HG02763 (cell line): ENCODE results near the gene NKX3-2.
"Not testable (repeated sequence)": the region's sequence is repeated elsewhere in the genome, so short reads cannot be mapped to it uniquely, and the experiment has no call there.

Experiments
- ATAC-seq: cut with Tn5 transposase; IDR thresholded peaks from one replicate; pipeline ENCODE4 v1.9.1; 2021; ENCODE audit warnings: mild to moderate bottlenecking, moderate library complexity; ENCODE audit not compliant: unreplicated experiment

Gene NKX3-2

GRCh38 chr4:13543839-13544605 is at the start of gene NKX3-2:
Gene NKX3-2, minus strand, starts transcription at chr4:13544508. Its CDS starts 94 bp downstream, at chr4:13544414.
- ATAC-seq, result no peak

GRCh38 chr4:13592220-13592619 is 47.9 kb upstream of the NKX3-2 start:
- no peak for ATAC-seq

- no peak for ATAC-seq
Observed at GRCh38 chr4:13590766-13591165, 46.5 kb upstream of the NKX3-2 start.

DNA sequence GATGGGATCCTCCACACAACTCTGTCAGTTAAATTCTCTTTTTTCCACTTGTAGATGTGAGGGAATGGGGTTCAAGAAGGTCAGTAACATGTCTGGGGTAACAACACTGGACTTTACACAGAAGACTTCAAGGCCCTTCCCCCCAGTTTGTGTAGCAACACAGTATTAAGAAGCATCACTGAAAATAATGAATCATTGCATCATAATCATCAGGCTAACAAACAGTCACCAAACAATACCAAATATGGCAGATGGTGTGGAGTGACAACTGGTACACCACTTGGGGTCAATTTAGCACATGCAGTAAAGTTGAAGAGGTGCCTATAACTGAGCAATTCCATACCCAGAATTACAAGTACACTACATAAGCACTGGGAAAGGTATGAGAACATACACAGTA is 44.6 kb upstream of the NKX3-2 start:
- no peak for ATAC-seq

- no peak for ATAC-seq
Observed at GRCh38 chr4:13584481-13584880, 40.2 kb upstream of the NKX3-2 start.

DNA sequence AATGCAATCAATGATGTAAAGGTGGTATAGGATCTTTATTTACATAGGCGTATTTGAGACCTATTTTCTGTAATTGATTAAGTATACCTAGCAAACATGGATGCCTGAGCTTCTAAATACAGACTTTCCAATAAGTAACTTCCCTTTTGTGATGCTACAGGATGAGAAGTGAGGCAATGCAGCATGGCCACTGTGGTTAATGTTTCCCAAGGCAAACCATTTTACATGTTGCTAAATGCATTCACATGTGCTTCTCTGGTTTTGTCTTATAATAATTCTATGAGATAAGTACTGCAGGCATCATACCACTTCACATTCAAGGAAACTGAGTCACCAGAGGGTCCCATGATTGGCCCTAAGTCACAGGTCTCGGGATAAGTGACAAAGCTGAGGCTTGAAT is 35.7 kb upstream of the NKX3-2 start:
- ATAC-seq, result no peak

- no peak for ATAC-seq
Observed at GRCh38 chr4:13577660-13578059, 33.4 kb upstream of the NKX3-2 start.

DNA sequence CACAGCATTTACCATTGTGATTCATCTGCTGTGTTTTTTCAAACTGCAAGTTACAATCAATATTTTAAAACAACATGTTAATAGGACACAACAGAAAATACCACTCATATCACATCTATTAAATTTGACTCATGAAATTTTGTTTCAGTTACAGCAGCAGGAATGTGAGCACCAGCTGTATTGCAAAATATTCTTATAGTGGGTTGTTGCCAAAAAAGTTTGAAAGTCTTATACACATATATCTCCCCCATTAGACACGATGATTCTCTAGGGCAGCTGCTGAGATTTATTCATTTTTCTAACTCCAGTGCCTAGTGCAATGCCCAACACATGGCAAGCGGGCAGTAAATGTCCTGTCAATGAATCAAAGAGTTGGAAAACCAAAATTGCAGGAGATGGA is 26.6 kb upstream of the NKX3-2 start:
- ATAC-seq, result no peak

- no peak for ATAC-seq
Observed at GRCh38 chr4:13567125-13567524, 22.8 kb upstream of the NKX3-2 start.

GRCh38 chr4:13562876-13563275 is 18.6 kb upstream of the NKX3-2 start:
- ATAC-seq, result no peak

DNA sequence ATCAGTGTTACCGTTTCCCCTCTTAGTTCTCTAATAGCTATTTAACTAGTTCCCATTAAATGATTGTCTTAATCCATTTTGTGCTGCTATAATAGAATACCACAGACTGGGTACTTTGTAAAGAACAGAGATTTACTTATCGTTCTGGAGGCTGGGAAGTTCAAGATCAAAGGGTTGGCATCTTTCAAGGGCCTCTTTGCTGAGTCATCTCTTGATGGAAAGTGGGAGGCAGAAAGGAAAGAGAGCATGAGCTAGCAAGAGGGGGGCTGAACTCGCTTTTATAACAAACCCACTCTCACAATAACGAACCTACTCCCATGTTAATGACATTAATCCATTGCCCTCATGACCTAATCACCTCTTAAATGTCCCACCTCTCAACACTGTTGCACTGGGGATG is 17.4 kb upstream of the NKX3-2 start:
- no peak for ATAC-seq

DNA sequence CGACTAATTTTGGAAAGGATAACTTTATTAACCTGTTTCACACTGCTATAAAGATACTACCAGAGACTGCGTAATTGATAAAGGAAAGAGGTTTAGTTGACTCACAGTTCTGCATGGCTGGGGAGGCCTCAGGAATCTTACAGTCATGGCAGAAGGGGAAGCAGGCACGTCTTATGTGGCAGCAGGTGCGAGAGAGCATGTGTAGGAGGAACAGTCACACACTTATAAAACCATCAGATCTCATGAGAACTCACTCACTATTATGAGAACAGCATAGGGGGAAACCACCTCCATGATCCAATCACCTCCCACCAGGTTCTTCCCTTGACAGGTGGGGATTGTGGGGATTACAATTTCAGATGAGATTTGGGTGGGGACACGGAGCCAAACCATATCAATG is 15.8 kb upstream of the NKX3-2 start:
- ATAC-seq, result not testable (repeated sequence)

DNA sequence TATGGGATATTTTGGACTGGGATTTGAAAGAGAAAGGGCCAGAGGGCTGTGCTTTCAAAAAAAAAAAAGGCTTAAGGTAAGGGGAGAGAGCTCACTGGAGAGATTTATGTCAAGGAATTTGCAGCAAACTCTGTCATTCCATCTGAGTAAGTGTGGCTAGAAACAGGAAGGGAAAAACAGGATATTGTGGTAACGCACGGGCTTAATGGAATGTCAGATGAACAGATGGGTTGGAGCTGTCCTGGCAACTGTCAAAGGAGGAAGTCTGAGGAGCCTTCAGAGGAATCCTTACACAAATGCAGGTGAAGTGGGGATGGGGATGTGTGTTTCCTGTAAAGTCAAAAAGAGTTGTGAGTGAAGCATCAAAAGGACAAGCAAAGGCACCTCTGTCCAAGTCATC is 15.1 kb upstream of the NKX3-2 start:
- ATAC-seq, result no peak

- no peak for ATAC-seq
Observed at GRCh38 chr4:13558881-13559280, 14.6 kb upstream of the NKX3-2 start.

- no peak for ATAC-seq
Observed at GRCh38 chr4:13555325-13555724, 11.0 kb upstream of the NKX3-2 start.

DNA sequence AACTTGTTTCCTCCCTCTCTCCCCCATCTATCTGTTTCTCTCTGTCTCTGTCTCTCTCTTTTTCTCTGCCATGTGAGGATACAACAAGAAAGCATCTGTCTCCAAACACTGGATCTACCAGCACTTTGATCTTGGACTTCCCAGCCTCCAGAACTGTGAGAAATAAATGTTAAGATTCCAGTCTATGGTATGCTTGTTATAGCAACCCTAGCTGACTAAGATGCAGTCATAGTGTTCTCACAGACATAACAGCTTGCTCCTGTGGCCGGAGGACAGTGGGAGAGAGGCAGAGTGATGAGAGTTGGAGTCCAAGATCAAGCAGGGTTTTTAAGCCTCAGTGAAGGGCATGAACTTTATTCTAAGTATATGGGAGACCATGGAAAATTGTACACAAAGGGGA is 8.8 kb upstream of the NKX3-2 start:
- ATAC-seq, result no peak

- ATAC-seq, result peak; percentile 70
Observed at GRCh38 chr4:13548984-13549546, 4.8 kb upstream of the NKX3-2 start.

DNA sequence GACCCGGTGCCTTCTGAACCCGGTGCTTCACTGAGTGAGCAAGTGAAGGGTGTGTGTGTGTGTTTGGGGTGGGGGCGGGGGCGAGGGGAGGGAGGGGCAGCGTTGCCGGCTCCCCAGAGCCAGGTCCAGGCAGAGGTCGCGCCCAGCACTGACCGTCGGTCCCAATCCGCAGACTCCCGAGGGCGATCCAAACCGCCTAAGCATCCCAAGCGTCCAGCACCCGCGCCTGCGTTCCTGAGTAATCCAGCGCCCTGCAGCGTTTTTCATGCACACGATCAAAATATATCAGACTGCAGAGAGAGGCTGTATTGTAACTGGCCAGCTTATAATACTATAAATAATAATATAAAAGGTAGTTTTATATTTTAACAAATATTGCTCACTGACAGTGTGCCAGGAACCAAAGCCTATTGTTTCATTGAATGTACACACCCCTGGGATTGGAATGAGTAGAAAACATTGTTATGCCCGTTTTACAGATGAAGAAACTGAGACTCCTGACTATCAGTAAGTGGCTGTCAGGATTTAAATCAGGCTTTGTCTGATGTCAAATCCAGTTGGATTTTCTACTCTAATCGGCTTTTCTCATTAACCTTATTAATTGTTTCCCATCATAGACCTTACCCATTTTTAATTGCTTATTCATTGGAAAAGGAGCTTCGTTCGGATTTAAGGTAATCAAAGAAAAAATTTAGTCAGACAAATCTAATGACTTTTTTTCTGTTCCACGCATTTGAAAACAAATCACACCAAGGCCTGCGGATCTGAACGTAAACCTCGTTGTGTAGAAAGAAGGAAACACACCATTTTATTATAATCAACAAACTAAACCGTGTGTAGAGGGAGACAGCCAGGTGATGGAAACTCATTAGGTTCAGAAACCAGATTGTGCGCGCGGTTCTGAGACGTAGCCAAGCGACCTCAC is 4.0 kb upstream of the NKX3-2 start:
- no peak for ATAC-seq

DNA sequence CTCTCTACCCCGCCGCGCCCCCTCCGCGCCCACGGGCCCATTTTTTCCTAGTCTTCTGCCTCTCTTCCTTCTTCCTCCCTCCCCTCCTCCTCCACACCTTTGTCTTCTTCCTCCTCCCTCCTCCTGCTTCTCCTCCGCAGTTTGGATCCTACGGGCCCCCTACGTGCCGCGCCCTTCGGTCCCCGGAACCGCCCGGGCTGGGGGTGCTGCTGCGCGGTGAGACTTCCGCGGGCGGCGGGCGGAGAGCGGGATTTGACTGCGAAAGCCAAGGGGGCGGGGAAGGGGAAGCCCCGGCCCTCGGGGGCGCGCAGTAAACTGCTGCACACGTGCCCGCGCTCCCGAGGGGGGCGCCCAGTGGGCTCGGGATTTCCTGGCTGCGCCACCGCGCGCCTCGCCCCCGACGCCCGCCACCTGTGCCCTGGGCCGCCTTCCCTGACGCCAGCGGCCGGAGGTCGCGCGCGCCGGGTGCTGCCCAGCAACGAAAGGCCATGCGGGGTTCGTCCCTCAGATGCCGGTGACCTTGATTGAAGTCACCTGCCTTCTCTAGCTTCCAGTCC is 3.3 kb upstream of the NKX3-2 start:
- no peak for ATAC-seq

DNA sequence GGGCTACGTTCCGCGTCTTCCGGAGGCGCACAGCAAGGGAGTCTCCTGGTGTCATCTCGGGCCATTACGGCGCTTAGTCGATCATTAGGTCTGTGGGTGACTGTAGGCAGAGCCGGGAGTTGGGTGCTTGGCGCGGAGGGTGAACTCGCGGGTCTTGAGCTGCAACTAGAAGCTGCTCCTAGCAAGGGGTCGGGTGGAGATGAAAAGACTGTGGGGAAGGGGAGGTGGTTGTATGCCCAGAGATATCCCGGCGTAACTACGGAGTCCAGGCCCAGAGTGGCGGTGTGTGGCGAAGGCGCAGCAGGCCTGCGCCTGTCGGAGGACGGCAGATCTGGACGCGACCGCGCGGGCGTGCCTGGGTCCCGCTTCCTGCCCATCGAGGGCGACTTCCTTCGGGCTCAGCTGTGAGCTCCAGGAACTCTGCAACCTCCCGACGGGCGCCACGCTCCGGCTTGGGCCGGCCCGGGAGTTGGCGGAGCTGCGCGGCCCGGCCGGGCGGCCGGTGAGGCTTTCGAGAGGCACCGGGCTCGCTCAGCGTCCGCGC is 2.7 kb upstream of the NKX3-2 start:
- ATAC-seq, result no peak
